Choroid plexus epithelial cell (primary cell): ENCODE data around the gene GLUD1.

ENCODE experiments used
- DNase-seq: peaks from one replicate; pipeline ENCODE4 v3.0.0-alpha.2; 2010; ENCODE audit warnings: low read depth
- H3K4me3 ChIP-seq: 2 replicates; pipeline ENCODE4 v1.5.1; 2011; ENCODE audit warnings: low read depth, mild to moderate bottlenecking, control low read depth, low read length, moderate library complexity
- CTCF ChIP-seq: conservative IDR thresholded peaks from 2 replicates; pipeline ENCODE4 v1.5.1; 2011; ENCODE audit warnings: low read depth, mild to moderate bottlenecking, control low read depth, inconsistent platforms, low read length, moderate library complexity

GLUD1 gene

GRCh38 chr10:87101996-87102395 lies 7.4 kb upstream of the GLUD1 start:
- DNase-seq: no peak
- TF ChIP-seq CTCF: no peak
- H3K4me3 ChIP-seq: no peak overlapping the region

GRCh38 chr10:87095236-87095945 lies 748 bp upstream of the GLUD1 start:
- H3K4me3 ChIP-seq: peak overlapping the region; percentile 86
- DNase-seq: peak; percentile 88
- TF ChIP-seq CTCF: no peak

- no peak for TF ChIP-seq CTCF
- peak overlapping the region; percentile 86 for H3K4me3 ChIP-seq
- peak; percentile 38 for DNase-seq
Observed at GRCh38 chr10:87093632-87094372, 841 bp downstream of the GLUD1 start.

GRCh38 chr10:87092861-87093631 lies 1.6 kb downstream of the GLUD1 start:
- peak; percentile 60 for DNase-seq
- H3K4me3 ChIP-seq: peak overlapping the region; percentile 86
- TF ChIP-seq CTCF: no peak

GRCh38 chr10:87092376-87092860 lies 2.2 kb downstream of the GLUD1 start:
- H3K4me3 ChIP-seq: peak overlapping the region; percentile 86
- no peak for TF ChIP-seq CTCF
- peak; percentile 67 for DNase-seq

GRCh38 chr10:87090779-87091178 lies 3.9 kb downstream of the GLUD1 start:
- no peak overlapping the region for H3K4me3 ChIP-seq
- TF ChIP-seq CTCF: no peak
- DNase-seq: no peak
